Gastrocnemius medialis (tissue), 4 donors: ENCODE measurements around the gene TMEM92. TPM values are rescaled to one million over a fixed set of nuclear protein-coding genes. Genes with fewer than 3 reads are reported as not detected.
A peak's percentile ranks its signal among the peaks of the same experiment; 100 is the strongest.

Experiments
- ATAC-seq, 2 donors: fragments of 150-250 bp; one replicate each; pipeline ENCODE4 v1.9.1; 2016
- DNase-seq, 2 donors: peaks; one replicate each; pipeline ENCODE4 v3.0.0-alpha.2; 2019
- H3K27ac ChIP-seq, 4 donors: fragments of 200-600 bp; sonication (generic); 1 replicate in 1 of 4; 2 replicates in 3 of 4; pipeline ENCODE4 v1.5.1; 2016 to 2018; ENCODE audit warnings: mild to moderate bottlenecking in 2 of 4, moderate library complexity in 1 of 4
- H3K27me3 ChIP-seq, 3 donors: fragments of 200-600 bp; sonication (generic) in 2 of 3; 1 replicate in 1 of 3; 2 replicates in 2 of 3; pipeline versions ENCODE4 v1.5.1 to v1.6.0; 2016 to 2019; ENCODE audit warnings: mild to moderate bottlenecking in 1 of 3, moderate library complexity in 1 of 3
- H3K36me3 ChIP-seq, 2 donors: fragments of 200-600 bp; sonication (generic) in 1 of 2; one replicate each; pipeline ENCODE4 v1.5.1; 2017 to 2018
- H3K4me1 ChIP-seq, 2 donors: fragments of 200-600 bp; sonication (generic) in 1 of 2; one replicate each; pipeline ENCODE4 v1.5.1; 2016 to 2017; ENCODE audit warnings: mild to moderate bottlenecking in 2 of 2
- H3K4me3 ChIP-seq, 4 donors: fragments of 200-600 bp; sonication (generic) in 3 of 4; 1 replicate in 1 of 4; 2 replicates in 3 of 4; pipeline ENCODE4 v1.5.1; 2016 to 2019; ENCODE audit warnings: mild to moderate bottlenecking in 2 of 4
- H3K9me3 ChIP-seq, 3 donors: fragments of 200-600 bp; sonication (generic) in 2 of 3; 1 replicate in 1 of 3; 2 replicates in 2 of 3; pipeline ENCODE4 v1.5.1; 2016 to 2019
- CTCF ChIP-seq, 5 experiments: fragments of 450-650 bp in 3 of 5; fragments of 200-600 bp in 2 of 5; sonication (generic) in 2 of 5; IDR thresholded peaks in 4 of 5; conservative IDR thresholded peaks in 1 of 5; 1 replicate in 4 of 5; 2 replicates in 1 of 5; pipeline ENCODE4 v1.5.1; 2016 to 2019; ENCODE audit warnings: antibody characterized with exemption in 5 of 5, mild to moderate bottlenecking in 3 of 5, moderate library complexity in 3 of 5
- POLR2A ChIP-seq, 2 donors: fragments of 450-650 bp; IDR thresholded peaks; one replicate each; pipeline ENCODE4 v1.6.1; 2017; ENCODE audit warnings: antibody characterized with exemption in 2 of 2, mild to moderate bottlenecking in 2 of 2, moderate library complexity in 2 of 2
- in situ Hi-C, 4 donors: fragments of 200-750 bp; cut with MboI; loops; one replicate each; pipeline versions ENCODE4 v1.15.0 to v1.8.0; 2017; ENCODE audit warnings: low sequenced_read_pairs in 4 of 4
- intact Hi-C: fragments of 100-400 bp; cut with DNase I; formaldehyde crosslinking; loops from one replicate; pipeline ENCODE4 v1.15.1; 2023; ENCODE audit warnings: low total_unique reads
- total RNA-seq, 4 donors: library from RNA; depleted of rRNA; stranded (reverse); fragments of >200 nt; gene quantifications; one replicate each; pipeline versions ENCODE4 v1.1.0 to v1.2.3, GENCODE V29; 2016

TMEM92 gene
- total RNA-seq, 4 donors from 2014 or later: not detected

DNA sequence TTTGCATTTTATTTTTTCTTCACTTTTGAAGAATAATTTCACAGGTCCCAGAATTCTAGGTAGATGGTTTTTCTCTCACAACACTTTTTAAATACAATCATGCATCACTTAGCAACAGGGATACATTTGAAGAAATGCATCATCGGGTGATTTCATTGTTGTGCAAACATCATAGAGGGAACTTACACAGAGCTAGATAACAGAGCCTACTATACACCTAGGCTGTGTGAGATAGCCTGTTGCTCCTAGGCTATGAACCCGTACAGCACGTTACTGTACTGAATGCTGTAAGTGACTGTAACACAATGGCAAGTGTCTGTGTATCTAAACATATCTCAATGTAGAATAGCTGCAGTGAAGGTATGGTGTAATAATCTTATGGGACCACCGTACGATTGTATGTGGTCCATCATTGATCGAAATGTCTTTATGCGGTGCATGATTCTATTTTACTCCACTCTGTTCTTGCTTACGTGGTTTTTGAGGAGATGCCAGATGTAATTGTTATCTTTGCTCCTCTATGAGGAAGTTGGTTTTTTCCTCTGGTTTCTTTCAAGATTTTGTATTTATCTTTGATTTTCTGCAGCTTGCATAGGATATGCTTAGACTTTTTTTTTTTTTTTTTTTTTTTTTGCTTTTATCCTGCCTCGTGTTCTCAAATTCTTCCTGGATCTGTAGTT, 35.5 kb upstream of the TMEM92 start:
- ATAC-seq (no peak), DNase-seq (no peak)
- no peak for TF ChIP-seq CTCF (IDR thresholded peaks at IDR 0.05 in 4 of 5, conservative IDR thresholded peaks at IDR 0.05 in 1 of 5)
- no peak for TF ChIP-seq POLR2A (IDR thresholded peaks at IDR 0.05)
- Histone ChIP-seq H3K4me1 (peaks cover 3 to 5% of the 10 kb centered on the region in 2 donors), H3K27me3 (peaks cover 0 to 5% (median 0%) of the 10 kb centered on the region in 3 donors), H3K9me3 (no peaks in the 10 kb centered on the region), H3K27ac (no peak overlapping the region), H3K36me3 (no peaks in the 10 kb centered on the region), H3K4me3 (no peak overlapping the region)
- intact Hi-C loops (no loop called here), in situ Hi-C loops (no loop called here)

DNA sequence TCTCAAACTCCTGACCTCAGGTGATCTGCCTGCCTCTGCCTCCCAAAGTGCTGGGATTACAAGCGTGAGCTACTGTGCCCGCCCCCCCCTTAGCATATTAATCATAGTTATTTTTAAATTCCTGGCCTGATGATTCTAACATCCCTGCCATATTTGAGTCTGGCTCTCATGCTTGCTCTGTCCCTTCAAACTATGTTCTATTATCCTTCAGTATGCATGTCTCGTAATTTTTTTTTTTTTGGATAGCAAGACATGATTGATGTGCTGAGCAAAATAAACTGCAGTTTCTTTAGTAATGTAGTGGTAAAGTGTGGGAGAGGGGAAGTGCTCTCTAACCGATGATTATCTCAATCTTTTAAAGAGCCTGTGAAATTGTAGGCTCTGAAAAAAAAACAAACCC, 34.3 kb upstream of the TMEM92 start:
- Histone ChIP-seq H3K27ac (no peak overlapping the region), H3K4me3 (no peak overlapping the region), H3K9me3 (no peaks in the 10 kb centered on the region), H3K27me3 (peaks cover 0 to 2% (median 0%) of the 10 kb centered on the region in 3 donors), H3K36me3 (no peaks in the 10 kb centered on the region), H3K4me1 (peaks cover 3 to 5% of the 10 kb centered on the region in 2 donors)
- TF ChIP-seq POLR2A (IDR thresholded peaks at IDR 0.05): no peak
- no peak for TF ChIP-seq CTCF (IDR thresholded peaks at IDR 0.05 in 4 of 5, conservative IDR thresholded peaks at IDR 0.05 in 1 of 5)
- ATAC-seq: peak; percentile 74 to 75
- intact Hi-C loops: no loop called here
- DNase-seq: no peak
- in situ Hi-C loops: no loop called here

- in situ Hi-C loops: no loop called here
- H3K4me3 ChIP-seq: no peak overlapping the region
- ATAC-seq (no peak), DNase-seq (no peak)
- no peak for TF ChIP-seq POLR2A (IDR thresholded peaks at IDR 0.05)
- no peak for TF ChIP-seq CTCF (IDR thresholded peaks at IDR 0.05 in 4 of 5, conservative IDR thresholded peaks at IDR 0.05 in 1 of 5)
- no peaks in the 10 kb centered on the region for H3K27me3 ChIP-seq
- H3K4me1 ChIP-seq: peaks cover 3 to 5% of the 10 kb centered on the region in 2 donors
- H3K36me3 ChIP-seq: no peaks in the 10 kb centered on the region
- H3K9me3 ChIP-seq: no peaks in the 10 kb centered on the region
- H3K27ac ChIP-seq: no peak overlapping the region
- intact Hi-C loops: no loop called here
Measured at GRCh38 chr17:50240851-50241250, 33.4 kb upstream of the TMEM92 start.

DNA sequence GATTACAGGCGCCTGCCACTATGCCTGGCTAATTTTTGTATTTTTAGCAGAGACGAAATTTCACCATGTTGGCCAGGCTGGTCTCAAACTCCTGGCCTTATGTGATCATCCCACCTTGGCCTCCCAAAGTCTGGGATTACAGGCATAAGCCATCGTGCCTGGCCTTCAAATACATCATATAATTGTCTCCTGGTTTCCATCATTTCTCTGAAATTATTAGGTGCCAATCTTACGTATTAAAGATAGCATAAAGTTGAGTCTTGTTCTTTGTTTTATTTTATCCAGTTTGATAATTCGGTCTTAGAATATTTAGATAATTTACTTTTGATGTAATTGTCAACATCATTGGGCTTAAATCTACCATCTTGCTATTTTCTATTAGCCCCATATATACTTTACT, 32.8 kb upstream of the TMEM92 start:
- DNase-seq (no peak), ATAC-seq (no peak)
- intact Hi-C loops: no loop called here
- no peaks in the 10 kb centered on the region for H3K36me3 ChIP-seq
- no peaks in the 10 kb centered on the region for H3K9me3 ChIP-seq
- H3K4me3 ChIP-seq: no peak overlapping the region
- no peak overlapping the region for H3K27ac ChIP-seq
- TF ChIP-seq POLR2A (IDR thresholded peaks at IDR 0.05) (no peak), CTCF (IDR thresholded peaks at IDR 0.05 in 4 of 5, conservative IDR thresholded peaks at IDR 0.05 in 1 of 5) (no peak)
- in situ Hi-C loops: no loop called here
- H3K27me3 ChIP-seq: no peaks in the 10 kb centered on the region
- peaks cover 3 to 5% of the 10 kb centered on the region in 2 donors for H3K4me1 ChIP-seq

GRCh38 chr17:50244771-50245170, 29.5 kb upstream of the TMEM92 start:
- TF ChIP-seq CTCF (IDR thresholded peaks at IDR 0.05 in 4 of 5, conservative IDR thresholded peaks at IDR 0.05 in 1 of 5) (no peak), POLR2A (IDR thresholded peaks at IDR 0.05) (no peak)
- intact Hi-C loops: no loop called here
- no peak for DNase-seq
- Histone ChIP-seq H3K4me1 (peaks cover 3 to 5% of the 10 kb centered on the region in 2 donors), H3K27ac (no peak overlapping the region), H3K9me3 (no peaks in the 10 kb centered on the region), H3K27me3 (peaks cover 0 to 9% (median 0%) of the 10 kb centered on the region in 3 donors), H3K4me3 (no peak overlapping the region), H3K36me3 (no peaks in the 10 kb centered on the region)
- no peak for ATAC-seq
- in situ Hi-C loops: no loop called here
